NCI-H1417 treated with DMSO at 0.1 percent for 48 hours (cell line): Measurements from ENCODE around the gene SLC22A23.

Source experiments
- DNase-seq: peaks from one replicate; lab custom pipeline; 2025; lab: John Stamatoyannopoulos, UW

The SLC22A23 gene

DNA sequence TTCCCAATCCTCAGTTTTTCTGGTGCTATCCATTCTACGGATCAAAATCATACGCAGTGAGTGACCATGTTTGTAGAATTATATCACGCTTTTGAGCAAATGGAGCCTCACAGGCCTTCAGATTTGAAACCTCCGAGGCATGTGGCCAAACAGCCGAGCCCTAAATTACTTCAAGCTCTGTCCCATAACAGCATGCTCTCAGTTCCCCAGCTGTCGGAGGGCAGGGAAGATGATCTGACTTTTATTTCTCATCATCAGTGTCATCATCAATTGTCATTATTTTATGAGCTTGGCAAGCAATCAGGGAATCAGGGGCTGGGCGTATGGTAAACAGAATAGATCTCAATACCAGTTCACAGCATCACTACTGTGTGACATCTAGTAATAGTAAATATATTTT, 124.9 kb downstream of the SLC22A23 start:
- no peak for DNase-seq

DNA sequence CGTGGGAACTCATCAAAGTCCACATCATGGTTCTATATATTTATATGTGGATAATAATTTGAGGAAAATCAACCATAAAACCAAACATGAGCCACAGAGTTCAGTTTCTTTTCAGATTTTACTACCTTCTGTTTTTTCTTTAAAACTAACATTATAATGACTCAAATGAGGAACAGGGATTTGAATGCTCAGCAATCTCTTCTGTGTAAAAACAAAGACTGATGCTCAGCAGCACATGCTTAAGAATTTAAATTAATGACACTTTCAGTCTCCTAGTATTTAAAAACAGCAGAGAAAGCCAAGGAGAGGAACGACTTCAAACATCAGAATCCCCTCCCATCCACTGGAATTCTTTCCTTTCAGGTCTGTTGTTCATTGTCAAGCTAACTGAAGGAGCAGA, 125.4 kb downstream of the SLC22A23 start:
- DNase-seq: no peak

- no peak for DNase-seq
Measured at GRCh38 chr6:3330199-3330598, 126.7 kb downstream of the SLC22A23 start.

DNA sequence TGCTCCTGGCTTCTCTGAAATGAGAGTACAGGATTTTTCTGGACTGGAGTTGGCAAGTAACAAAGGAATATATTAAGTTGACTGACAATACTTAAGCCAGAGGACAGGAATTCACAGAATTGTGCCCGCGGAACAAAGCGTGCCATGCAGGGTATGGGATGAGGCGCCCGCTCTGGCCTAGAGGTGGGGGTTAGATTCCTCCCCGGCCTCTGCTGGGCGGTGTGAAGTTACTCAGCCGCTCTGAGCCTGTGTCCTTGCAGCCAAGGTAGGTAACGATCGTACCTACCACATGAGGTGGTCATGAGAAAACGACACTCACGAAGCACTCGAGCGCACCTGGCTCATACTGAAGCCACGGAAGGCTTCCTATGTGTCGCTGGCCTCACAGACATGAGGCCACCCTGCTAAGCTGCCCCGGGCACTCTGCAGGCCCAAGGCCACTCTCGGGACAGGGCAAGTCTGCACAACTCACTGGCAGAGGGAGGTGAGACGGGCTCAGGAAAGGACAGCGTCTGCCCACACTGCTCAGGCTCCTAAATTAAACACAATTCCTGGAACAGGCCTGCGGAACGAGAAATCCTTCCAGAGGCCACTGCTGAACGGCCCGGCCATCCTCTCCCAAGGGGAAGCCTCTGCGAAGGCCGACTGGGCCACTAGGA, 127.3 kb downstream of the SLC22A23 start:
- DNase-seq: no peak

GRCh38 chr6:3328796-3329195, 128.1 kb downstream of the SLC22A23 start:
- DNase-seq: no peak

- DNase-seq: no peak
Measured at GRCh38 chr6:3328145-3328544, 128.7 kb downstream of the SLC22A23 start.

- no peak for DNase-seq
Measured at GRCh38 chr6:3327403-3327802, 129.4 kb downstream of the SLC22A23 start.

- DNase-seq: no peak
Measured at GRCh38 chr6:3326981-3327380, 129.9 kb downstream of the SLC22A23 start.

- no peak for DNase-seq
Measured at GRCh38 chr6:3326184-3326971, 130.5 kb downstream of the SLC22A23 start.

GRCh38 chr6:3325210-3325609, 131.6 kb downstream of the SLC22A23 start:
- no peak for DNase-seq

GRCh38 chr6:3324262-3324942, 132.4 kb downstream of the SLC22A23 start:
- DNase-seq: no peak

GRCh38 chr6:3323696-3324261, 133.1 kb downstream of the SLC22A23 start:
- DNase-seq: no peak

GRCh38 chr6:3323148-3323547, 133.7 kb downstream of the SLC22A23 start:
- no peak for DNase-seq

DNA sequence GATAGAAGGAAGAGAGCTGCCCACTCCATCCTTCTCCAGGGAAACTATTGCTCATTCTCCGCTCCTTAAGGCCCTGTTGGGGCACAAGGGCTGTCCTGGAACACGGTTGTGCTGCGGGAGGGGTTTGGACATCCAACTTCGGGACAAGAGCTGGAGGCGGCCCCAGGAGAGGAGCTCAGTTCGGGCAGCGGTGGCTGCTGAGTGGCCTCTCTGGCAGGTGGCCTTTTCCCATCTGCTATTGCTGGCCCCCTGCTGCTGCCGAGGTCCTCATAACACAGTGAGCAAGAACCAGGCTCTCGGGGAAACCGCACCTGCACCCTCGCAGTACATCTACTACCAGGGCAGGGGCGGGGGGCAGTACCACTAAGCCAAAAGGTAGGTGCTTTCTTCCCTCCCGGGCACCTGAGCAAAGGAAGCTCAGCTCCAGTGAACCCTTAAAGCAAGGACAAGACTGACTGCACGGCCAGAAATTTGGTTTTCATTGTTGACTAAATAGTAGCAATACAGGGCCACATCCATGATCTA, 134.4 kb downstream of the SLC22A23 start:
- DNase-seq: no peak

DNA sequence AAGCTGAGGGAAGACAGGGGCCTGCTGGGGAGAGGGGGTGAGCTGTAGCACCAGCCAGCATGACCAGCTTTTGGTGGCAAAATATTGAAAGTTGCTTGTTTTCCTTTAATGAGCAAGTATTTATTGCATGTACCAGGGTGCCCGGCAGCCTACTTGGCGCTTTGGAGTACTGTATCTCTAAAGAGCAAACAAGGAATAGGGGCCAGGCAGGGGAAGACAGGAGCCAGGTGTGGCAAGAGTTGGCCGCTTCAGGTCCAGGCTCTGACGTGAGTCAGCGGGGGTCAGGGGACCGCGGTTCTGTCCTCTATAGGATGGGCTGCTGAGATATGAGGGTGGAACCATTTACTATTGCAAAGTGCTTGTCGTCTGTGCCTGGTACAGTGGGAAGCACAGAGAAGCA, 135.0 kb downstream of the SLC22A23 start:
- no peak for DNase-seq

DNA sequence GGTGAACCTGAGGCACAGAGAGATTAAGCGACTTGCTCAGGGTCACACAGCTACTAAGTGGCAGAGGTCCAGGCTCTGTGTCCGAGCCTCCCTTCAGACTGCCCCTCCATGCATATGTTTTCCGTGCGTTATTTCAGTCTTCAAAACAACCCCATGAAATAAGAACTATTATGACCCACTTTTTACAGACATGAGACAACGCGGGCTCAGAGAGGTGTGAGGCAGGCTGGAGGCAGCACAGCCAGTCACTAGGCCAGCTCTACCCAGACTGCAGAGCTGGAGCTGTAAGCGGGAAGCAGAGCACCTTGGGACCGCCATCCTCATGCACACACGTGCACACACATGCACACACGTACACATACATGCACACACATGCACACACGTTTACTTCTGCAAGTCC, 135.8 kb downstream of the SLC22A23 start:
- no peak for DNase-seq

DNA sequence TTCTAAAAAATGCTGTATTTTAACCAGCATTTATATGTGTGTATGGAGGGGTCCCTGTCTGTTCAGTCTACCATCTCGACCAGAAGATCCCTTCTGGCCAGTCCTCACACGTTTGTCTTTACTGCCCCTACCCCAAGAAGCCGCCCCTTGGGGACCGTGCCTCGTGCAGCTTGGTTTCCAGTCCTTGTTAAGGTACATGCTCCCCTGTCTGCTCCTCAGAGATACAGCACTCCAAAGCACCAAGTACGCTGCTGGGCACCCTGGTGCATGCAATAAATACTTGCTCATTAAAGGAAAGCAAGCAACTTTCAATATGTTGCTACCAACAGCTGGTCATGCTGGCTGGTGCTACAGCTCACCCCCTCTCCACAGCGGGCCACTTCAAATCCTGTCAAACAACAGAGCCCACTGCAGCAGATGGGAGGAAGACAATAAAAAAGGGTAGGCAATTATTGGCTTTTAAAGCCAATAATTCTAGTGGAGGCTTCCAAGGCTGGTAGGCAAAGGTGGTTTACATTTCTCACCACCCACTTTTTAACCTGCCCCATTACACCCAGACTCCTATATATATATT, 136.5 kb downstream of the SLC22A23 start:
- no peak for DNase-seq

DNA sequence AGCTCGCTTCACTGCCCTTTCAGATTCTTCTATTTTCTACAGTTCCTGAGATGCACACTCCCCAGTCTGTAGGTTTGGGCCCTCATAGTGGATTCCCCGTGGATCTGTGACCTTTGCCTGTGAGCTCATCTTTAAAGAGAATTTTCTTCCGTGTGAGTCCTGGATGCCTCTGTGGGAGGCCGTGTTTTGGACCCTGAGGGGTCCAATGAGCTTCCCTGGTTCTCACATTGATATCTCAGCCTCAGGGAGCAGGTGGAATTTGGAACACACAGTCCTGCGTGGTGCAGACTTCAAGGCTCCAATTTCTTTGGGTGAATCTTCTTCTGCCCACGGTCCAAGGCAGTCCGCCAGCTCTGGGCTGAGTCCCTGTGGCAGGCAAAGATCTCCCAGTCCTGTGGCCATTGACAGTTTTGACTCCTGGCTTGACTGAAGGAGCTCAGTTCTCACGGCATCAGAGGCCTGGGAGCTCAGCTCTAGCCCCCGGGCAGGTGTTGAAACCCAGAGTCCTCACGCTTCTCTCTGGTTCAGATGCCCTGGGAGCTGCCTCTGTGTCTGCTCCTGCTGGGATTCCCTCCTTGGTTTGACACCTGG, 137.1 kb downstream of the SLC22A23 start:
- no peak for DNase-seq

GRCh38 chr6:3318821-3319540, 137.9 kb downstream of the SLC22A23 start:
- no peak for DNase-seq

GRCh38 chr6:3318226-3318625, 138.6 kb downstream of the SLC22A23 start:
- no peak for DNase-seq

GRCh38 chr6:3317741-3318211, 139.1 kb downstream of the SLC22A23 start:
- DNase-seq: no peak
